PC-9 (cell line): ENCODE measurements around the gene NCAPH2. TPM values are rescaled to one million over a fixed set of nuclear protein-coding genes. Genes with fewer than 3 reads are reported as not detected.

ENCODE experiments used
- BruUV-seq: library from RNA; stranded (reverse); fragments of 400-500 nt; replicated peaks from 2 replicates; lab custom pipeline; 2021; lab: Mats Ljungman, UMichigan
- CTCF ChIA-PET: fragments of 300-600 bp; sonication (Branson Sonifier 250); formaldehyde crosslinking; loops from one replicate; lab custom pipeline; 2022; ENCODE audit warnings: antibody characterized with exemption; lab: Charles Lee
- POLR2A ChIA-PET: fragments of 300-600 bp; sonication (Branson Sonifier 250); formaldehyde crosslinking; loops from one replicate; lab custom pipeline; 2022; ENCODE audit warnings: antibody characterized with exemption; ENCODE audit not compliant: unreplicated experiment; lab: Charles Lee
- DNase-seq, 2 experiments: peaks; one replicate each; pipeline versions ENCODE4 v3.0.0 to v3.0.0-alpha.2; 2015 to 2022; ENCODE audit warnings: mixed read lengths in 1 of 2
- H2AFZ ChIP-seq: fragments of 200-600 bp; sonication (generic); 2 replicates; pipeline ENCODE4 v1.8.1; 2017; ENCODE audit warnings: antibody characterized with exemption
- H3F3A ChIP-seq: fragments of 200-600 bp; sonication (generic); 2 replicates; pipeline ENCODE4 v1.8.1; 2017; ENCODE audit warnings: antibody characterized with exemption, mild to moderate bottlenecking, low read depth; ENCODE audit not compliant: insufficient read depth
- H3K27ac ChIP-seq: fragments of 200-600 bp; sonication (generic); 2 replicates; pipeline ENCODE4 v1.6.1; 2016; ENCODE audit warnings: mixed run types
- H3K27me3 ChIP-seq: fragments of 200-600 bp; sonication (generic); 2 replicates; pipeline ENCODE4 v1.6.1; 2016; ENCODE audit warnings: low read depth, mixed run types; ENCODE audit not compliant: insufficient read depth
- H3K36me3 ChIP-seq: fragments of 200-600 bp; sonication (generic); 2 replicates; pipeline ENCODE4 v1.6.1; 2016; ENCODE audit warnings: low read depth, mixed run types
- H3K4me1 ChIP-seq: fragments of 200-600 bp; sonication (generic); replicated peaks from 2 replicates; pipeline ENCODE4 v1.6.1; 2016; ENCODE audit warnings: mixed run types; ENCODE audit not compliant: insufficient read depth
- H3K4me2 ChIP-seq: fragments of 200-600 bp; sonication (generic); 2 replicates; pipeline ENCODE4 v1.6.1; 2017; ENCODE audit warnings: mixed run types
- H3K4me3 ChIP-seq: fragments of 200-600 bp; sonication (generic); 2 replicates; pipeline ENCODE4 v1.6.1; 2016; ENCODE audit warnings: mixed run types
- H3K79me2 ChIP-seq: fragments of 200-600 bp; sonication (generic); 2 replicates; pipeline ENCODE4 v1.6.1; 2017; ENCODE audit warnings: low read depth, mixed run types
- H3K9me2 ChIP-seq: fragments of 200-600 bp; sonication (generic); 2 replicates; pipeline ENCODE4 v1.8.1; 2017; ENCODE audit warnings: mild to moderate bottlenecking; ENCODE audit not compliant: insufficient read depth
- H3K9me3 ChIP-seq: fragments of 200-600 bp; sonication (generic); 2 replicates; pipeline ENCODE4 v1.8.1; 2016; ENCODE audit warnings: low read depth; ENCODE audit not compliant: insufficient read depth
- H4K20me1 ChIP-seq: fragments of 200-600 bp; sonication (generic); 2 replicates; pipeline ENCODE4 v1.8.1; 2017; ENCODE audit not compliant: insufficient read depth
- CTCF ChIP-seq: fragments of 200-600 bp; sonication (generic); conservative IDR thresholded peaks from 2 replicates; pipeline ENCODE4 v1.6.1; 2017; ENCODE audit warnings: mixed run types, antibody characterized with exemption, mild to moderate bottlenecking, moderate library complexity
- EZH2 ChIP-seq: fragments of 200-600 bp; sonication (generic); IDR thresholded peaks from 2 replicates; pipeline ENCODE4 v1.8.0; 2017; ENCODE audit warnings: antibody characterized with exemption, low read depth
- intact Hi-C: fragments of 100-400 bp; cut with micrococcal nuclease; formaldehyde crosslinking; loops from one replicate; pipeline ENCODE4 v1.10.0; 2022; ENCODE audit not compliant: unreplicated experiment
- total RNA-seq: library from RNA; stranded (reverse); gene quantifications from 2 replicates; pipeline ENCODE4 v1.2.3, GENCODE V29; 2021

Gene NCAPH2
- total RNA-seq, 1 experiment from 2014 or later, result 58.8 TPM

DNA sequence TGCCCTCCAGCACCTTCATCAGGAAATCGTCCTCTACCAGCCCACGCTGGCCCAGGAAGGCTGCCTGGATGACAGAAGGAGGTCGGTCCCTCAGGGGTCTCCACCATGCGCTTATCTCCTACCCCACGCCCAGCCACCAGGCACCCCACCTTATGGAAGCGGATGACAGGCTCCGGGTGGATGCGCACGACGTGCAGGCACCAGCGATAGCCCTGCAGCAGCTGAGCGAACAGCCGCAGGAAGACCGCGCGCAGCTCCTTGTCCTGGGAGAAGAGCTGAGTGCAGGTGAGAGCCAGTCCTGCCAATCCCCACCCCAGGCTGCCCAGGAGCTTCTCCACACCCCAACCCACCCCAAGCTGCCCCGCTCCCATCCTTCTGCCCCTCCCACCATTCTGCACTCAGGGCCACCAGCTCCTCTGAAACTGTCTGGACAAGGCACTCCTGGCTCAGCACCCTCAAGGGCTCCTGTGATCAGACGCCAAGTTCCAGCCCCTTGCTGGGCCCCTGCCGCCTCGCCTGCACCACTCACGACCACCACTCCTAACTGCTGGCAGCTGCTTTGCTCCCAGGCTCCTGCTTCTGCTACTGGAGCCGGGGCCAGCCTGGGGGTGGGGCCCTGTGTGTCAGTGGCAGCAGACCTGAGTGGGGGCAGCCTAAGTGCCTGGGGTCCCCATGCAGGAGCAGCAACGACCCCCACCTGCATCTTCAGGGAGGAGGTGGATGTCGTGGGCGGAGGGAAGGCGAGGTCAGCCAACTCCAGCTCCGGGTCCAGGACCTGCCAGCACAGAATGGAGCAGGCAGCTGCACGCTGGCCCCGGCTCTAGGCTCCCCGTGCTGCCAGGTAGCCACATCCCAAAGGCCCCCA lies 42.7 kb upstream of the NCAPH2 start:
- no peaks in the 10 kb centered on the region for H3K27me3 ChIP-seq
- TF ChIP-seq EZH2, result no peak
- no peak for TF ChIP-seq CTCF
- no peak overlapping the region for H2AFZ ChIP-seq
- no peaks in the 10 kb centered on the region for H3K9me2 ChIP-seq
- no peak overlapping the region for H3K4me2 ChIP-seq
- no peaks in the 10 kb centered on the region for H3K9me3 ChIP-seq
- H3F3A ChIP-seq, result peaks cover 23% of the 10 kb centered on the region
- peaks cover 23% of the 10 kb centered on the region for H3K79me2 ChIP-seq
- H3K27ac ChIP-seq, result no peak overlapping the region
- POLR2A ChIA-PET, result no interaction called here
- no peak overlapping the region for H3K4me3 ChIP-seq
- H3K36me3 ChIP-seq, result peaks cover 33% of the 10 kb centered on the region
- peaks cover 19% of the 10 kb centered on the region for H3K4me1 ChIP-seq
- no peak for DNase-seq
- H4K20me1 ChIP-seq, result peaks cover 63% of the 10 kb centered on the region
- no TSS peak for BruUV-seq
- CTCF ChIA-PET, result no interaction called here
- intact Hi-C loops, result no loop called here

- Histone ChIP-seq H3K27ac (no peak overlapping the region), H4K20me1 (peaks cover 78% of the 10 kb centered on the region), H3K36me3 (peaks cover 24% of the 10 kb centered on the region), H3K79me2 (peaks cover 43% of the 10 kb centered on the region), H3K9me2 (no peaks in the 10 kb centered on the region), H3K9me3 (no peaks in the 10 kb centered on the region), H3K4me2 (no peak overlapping the region), H3K4me1 (peaks cover 40% of the 10 kb centered on the region), H3K4me3 (no peak overlapping the region), H3K27me3 (no peaks in the 10 kb centered on the region), H3F3A (peaks cover 40% of the 10 kb centered on the region), H2AFZ (no peak overlapping the region)
- BruUV-seq, result no TSS peak
- intact Hi-C loops, result no loop called here
- ChIA-PET POLR2A (no interaction called here), CTCF (no interaction called here)
- TF ChIP-seq CTCF (no peak), EZH2 (no peak)
- no peak for DNase-seq
Observed at GRCh38 chr22:50467341-50467740, 40.7 kb upstream of the NCAPH2 start.

DNA sequence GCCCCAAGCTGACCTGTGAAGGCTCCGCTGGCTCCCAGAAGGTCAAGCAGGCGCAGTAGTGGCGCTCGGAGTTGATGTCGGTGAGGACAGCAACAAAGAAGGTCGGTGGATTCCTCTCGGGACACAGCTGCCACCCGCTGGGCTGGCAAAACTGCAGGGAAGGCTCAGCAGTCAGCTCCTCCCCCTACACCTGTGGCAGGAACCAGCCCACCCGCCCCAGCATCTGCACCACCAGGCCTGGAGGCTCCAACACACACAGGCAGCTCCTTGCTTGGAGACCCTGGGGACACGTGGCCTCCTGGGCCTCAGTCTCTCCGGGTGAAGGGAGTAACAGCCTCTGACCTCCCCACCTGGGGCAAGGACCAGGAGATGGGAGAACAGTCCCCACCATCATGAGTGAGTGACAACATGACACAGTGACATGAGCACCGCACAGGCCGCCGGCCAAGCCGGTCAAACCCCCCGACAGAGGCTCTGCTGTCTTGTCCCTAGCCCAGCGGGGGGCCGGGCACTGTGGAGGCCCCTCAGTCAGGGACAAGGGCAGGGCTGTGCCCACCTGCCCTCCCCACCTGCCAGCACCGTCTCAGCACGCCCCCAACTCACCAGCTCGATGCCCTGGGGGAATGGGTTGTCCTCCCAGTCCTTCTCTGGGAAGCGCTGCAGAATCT lies 40.1 kb upstream of the NCAPH2 start:
- H3K4me2 ChIP-seq, result no peak overlapping the region
- H3K9me3 ChIP-seq, result no peaks in the 10 kb centered on the region
- H3K27ac ChIP-seq, result no peak overlapping the region
- peaks cover 19% of the 10 kb centered on the region for H3K36me3 ChIP-seq
- H3K4me3 ChIP-seq, result no peak overlapping the region
- H3F3A ChIP-seq, result peaks cover 43% of the 10 kb centered on the region
- TF ChIP-seq CTCF (no peak), EZH2 (no peak)
- POLR2A ChIA-PET, result no interaction called here
- H3K9me2 ChIP-seq, result no peaks in the 10 kb centered on the region
- peaks cover 46% of the 10 kb centered on the region for H3K4me1 ChIP-seq
- H4K20me1 ChIP-seq, result peaks cover 80% of the 10 kb centered on the region
- intact Hi-C loops, result no loop called here
- H2AFZ ChIP-seq, result no peak overlapping the region
- no TSS peak for BruUV-seq
- CTCF ChIA-PET, result no interaction called here
- no peak for DNase-seq
- H3K27me3 ChIP-seq, result no peaks in the 10 kb centered on the region
- H3K79me2 ChIP-seq, result peaks cover 49% of the 10 kb centered on the region
